Measurements from ENCODE around the gene TTC7B.

TTC7B gene

GRCh38 chr14:90639641-90640040 lies 176.6 kb downstream of the TTC7B start:
- H3K9me3 ChIP-seq (ENCODE audit: insufficient read depth, low read length) = no peaks in the 10 kb centered on the region
- no peak overlapping the region for H3K4me3 ChIP-seq (ENCODE audit: insufficient read length, low read depth)
- H3K36me3 ChIP-seq (ENCODE audit: insufficient read depth, insufficient read length, low read length) = peaks cover under 1% of the 10 kb centered on the region
- DNase-seq (ENCODE audit: low read depth, low spot score) = no peak
- no peak for TF ChIP-seq SUZ12 (IDR thresholded peaks at IDR 0.05; ENCODE audit: extremely low read depth, insufficient read depth, insufficient read length)
- no peaks in the 10 kb centered on the region for H3K27me3 ChIP-seq (ENCODE audit: insufficient read depth, insufficient read length)
- no peak overlapping the region for H3K9ac ChIP-seq (ENCODE audit: insufficient read length, low read depth)
- peaks cover 3% of the 10 kb centered on the region for H3K4me1 ChIP-seq (ENCODE audit: insufficient read depth, insufficient read length)

GRCh38 chr14:90632871-90633270 lies 183.4 kb downstream of the TTC7B start:
- H3K9ac ChIP-seq (ENCODE audit: insufficient read length, low read depth) = no peak overlapping the region
- no peak overlapping the region for H3K4me3 ChIP-seq (ENCODE audit: insufficient read length, low read depth)
- H3K4me1 ChIP-seq (ENCODE audit: insufficient read depth, insufficient read length) = peaks cover 3% of the 10 kb centered on the region
- DNase-seq (ENCODE audit: low read depth, low spot score) = no peak
- no peaks in the 10 kb centered on the region for H3K27me3 ChIP-seq (ENCODE audit: insufficient read depth, insufficient read length)
- H3K9me3 ChIP-seq (ENCODE audit: insufficient read depth, low read length) = no peaks in the 10 kb centered on the region
- no peaks in the 10 kb centered on the region for H3K36me3 ChIP-seq (ENCODE audit: insufficient read depth, insufficient read length, low read length)
- TF ChIP-seq ZNF274 (IDR thresholded peaks at IDR 0.05; ENCODE audit: low read depth, low read length) (no peak), YY1 (IDR thresholded peaks at IDR 0.05; ENCODE audit: insufficient read depth, insufficient read length) (no peak), SUZ12 (IDR thresholded peaks at IDR 0.05; ENCODE audit: extremely low read depth, insufficient read depth, insufficient read length) (no peak)

- H3K9ac ChIP-seq (ENCODE audit: insufficient read length, low read depth) = no peak overlapping the region
- no peaks in the 10 kb centered on the region for H3K27me3 ChIP-seq (ENCODE audit: insufficient read depth, insufficient read length)
- no peaks in the 10 kb centered on the region for H3K9me3 ChIP-seq (ENCODE audit: insufficient read depth, low read length)
- H3K4me3 ChIP-seq (ENCODE audit: insufficient read length, low read depth) = no peak overlapping the region
- TF ChIP-seq ZNF274 (IDR thresholded peaks at IDR 0.05; ENCODE audit: low read depth, low read length) (no peak), YY1 (IDR thresholded peaks at IDR 0.05; ENCODE audit: insufficient read depth, insufficient read length) (no peak), SUZ12 (IDR thresholded peaks at IDR 0.05; ENCODE audit: extremely low read depth, insufficient read depth, insufficient read length) (no peak)
- no peaks in the 10 kb centered on the region for H3K36me3 ChIP-seq (ENCODE audit: insufficient read depth, insufficient read length, low read length)
- peaks cover 3% of the 10 kb centered on the region for H3K4me1 ChIP-seq (ENCODE audit: insufficient read depth, insufficient read length)
- DNase-seq (ENCODE audit: low read depth, low spot score) = no peak
Observed at GRCh38 chr14:90632451-90632850, 183.8 kb downstream of the TTC7B start.

- peaks cover 3% of the 10 kb centered on the region for H3K4me1 ChIP-seq (ENCODE audit: insufficient read depth, insufficient read length)
- DNase-seq (ENCODE audit: low read depth, low spot score) = no peak
Observed at GRCh38 chr14:90630171-90630806, 185.9 kb downstream of the TTC7B start.

GRCh38 chr14:90629471-90629870 lies 186.8 kb downstream of the TTC7B start:
- Histone ChIP-seq H3K4me3 (ENCODE audit: insufficient read length, low read depth) (no peak overlapping the region), H3K4me1 (ENCODE audit: insufficient read depth, insufficient read length) (peaks cover 3% of the 10 kb centered on the region), H3K9me3 (ENCODE audit: insufficient read depth, low read length) (no peaks in the 10 kb centered on the region), H3K36me3 (ENCODE audit: insufficient read depth, insufficient read length, low read length) (no peaks in the 10 kb centered on the region), H3K27me3 (ENCODE audit: insufficient read depth, insufficient read length) (no peaks in the 10 kb centered on the region), H3K9ac (ENCODE audit: insufficient read length, low read depth) (no peak overlapping the region)
- TF ChIP-seq YY1 (IDR thresholded peaks at IDR 0.05; ENCODE audit: insufficient read depth, insufficient read length) (no peak), ZNF274 (IDR thresholded peaks at IDR 0.05; ENCODE audit: low read depth, low read length) (no peak), SUZ12 (IDR thresholded peaks at IDR 0.05; ENCODE audit: extremely low read depth, insufficient read depth, insufficient read length) (no peak)
- no peak for DNase-seq (ENCODE audit: low read depth, low spot score)

More at GRCh38 chr14:90630171-90630806, 185.9 kb downstream of the TTC7B start:
- no peaks in the 10 kb centered on the region for H3K36me3 ChIP-seq (ENCODE audit: insufficient read depth, insufficient read length, low read length)
- H3K9ac ChIP-seq (ENCODE audit: insufficient read length, low read depth) = no peak overlapping the region
- no peak for TF ChIP-seq ZNF274 (IDR thresholded peaks at IDR 0.05; ENCODE audit: low read depth, low read length)
- H3K9me3 ChIP-seq (ENCODE audit: insufficient read depth, low read length) = no peaks in the 10 kb centered on the region
- H3K27me3 ChIP-seq (ENCODE audit: insufficient read depth, insufficient read length) = no peaks in the 10 kb centered on the region
- no peak overlapping the region for H3K4me3 ChIP-seq (ENCODE audit: insufficient read length, low read depth)

GRCh38 chr14:90628825-90629224 lies 187.4 kb downstream of the TTC7B start:
- Histone ChIP-seq H3K27me3 (ENCODE audit: insufficient read depth, insufficient read length) (no peaks in the 10 kb centered on the region), H3K9ac (ENCODE audit: insufficient read length, low read depth) (no peak overlapping the region), H3K36me3 (ENCODE audit: insufficient read depth, insufficient read length, low read length) (no peaks in the 10 kb centered on the region), H3K9me3 (ENCODE audit: insufficient read depth, low read length) (no peaks in the 10 kb centered on the region), H3K4me1 (ENCODE audit: insufficient read depth, insufficient read length) (peaks cover 3% of the 10 kb centered on the region), H3K4me3 (ENCODE audit: insufficient read length, low read depth) (no peak overlapping the region)
- no peak for TF ChIP-seq YY1 (IDR thresholded peaks at IDR 0.05; ENCODE audit: insufficient read depth, insufficient read length)
- TF ChIP-seq ZNF274 (IDR thresholded peaks at IDR 0.05; ENCODE audit: low read depth, low read length) = no peak
- no peak for DNase-seq (ENCODE audit: low read depth, low spot score)

- H3K9ac ChIP-seq (ENCODE audit: insufficient read length, low read depth) = no peak overlapping the region
- DNase-seq (ENCODE audit: low read depth, low spot score) = no peak
- no peaks in the 10 kb centered on the region for H3K36me3 ChIP-seq (ENCODE audit: insufficient read depth, insufficient read length, low read length)
- peaks cover 3% of the 10 kb centered on the region for H3K4me1 ChIP-seq (ENCODE audit: insufficient read depth, insufficient read length)
- no peaks in the 10 kb centered on the region for H3K27me3 ChIP-seq (ENCODE audit: insufficient read depth, insufficient read length)
- H3K4me3 ChIP-seq (ENCODE audit: insufficient read length, low read depth) = no peak overlapping the region
- TF ChIP-seq YY1 (IDR thresholded peaks at IDR 0.05; ENCODE audit: insufficient read depth, insufficient read length) (no peak), ZNF274 (IDR thresholded peaks at IDR 0.05; ENCODE audit: low read depth, low read length) (no peak), SUZ12 (IDR thresholded peaks at IDR 0.05; ENCODE audit: extremely low read depth, insufficient read depth, insufficient read length) (no peak)
- H3K9me3 ChIP-seq (ENCODE audit: insufficient read depth, low read length) = no peaks in the 10 kb centered on the region
Observed at GRCh38 chr14:90627478-90627877, 188.8 kb downstream of the TTC7B start.

GRCh38 chr14:90626550-90626949 lies 189.7 kb downstream of the TTC7B start:
- no peak for DNase-seq (ENCODE audit: low read depth, low spot score)
- H3K36me3 ChIP-seq (ENCODE audit: insufficient read depth, insufficient read length, low read length) = no peaks in the 10 kb centered on the region
- no peaks in the 10 kb centered on the region for H3K4me1 ChIP-seq (ENCODE audit: insufficient read depth, insufficient read length)
- H3K9me3 ChIP-seq (ENCODE audit: insufficient read depth, low read length) = no peaks in the 10 kb centered on the region
- no peak overlapping the region for H3K9ac ChIP-seq (ENCODE audit: insufficient read length, low read depth)
- TF ChIP-seq ZNF274 (IDR thresholded peaks at IDR 0.05; ENCODE audit: low read depth, low read length) (no peak), SUZ12 (IDR thresholded peaks at IDR 0.05; ENCODE audit: extremely low read depth, insufficient read depth, insufficient read length) (no peak), YY1 (IDR thresholded peaks at IDR 0.05; ENCODE audit: insufficient read depth, insufficient read length) (no peak)
- no peak overlapping the region for H3K4me3 ChIP-seq (ENCODE audit: insufficient read length, low read depth)
- H3K27me3 ChIP-seq (ENCODE audit: insufficient read depth, insufficient read length) = no peaks in the 10 kb centered on the region

All from NT2/D1 (cell line).